Stimulated activated CD8-positive, alpha-beta memory T cell treated with anti-CD3 and anti-CD28 coated beads, Interleukin-15, amount 100 ng/mL, for 4 hours (primary cell): ENCODE data around the gene LRRC73.
"Not testable (repeated sequence)": the region's sequence is repeated elsewhere in the genome, so short reads cannot be mapped to it uniquely, and the experiment has no call there.

Experiments
- DNase-seq, 2 donors: peaks; one replicate each; pipeline ENCODE4 v3.0.0-alpha.2; 2020; ENCODE audit warnings: low read depth in 2 of 2

LRRC73 gene

GRCh38 chr6:43492673-43493072 lies 17.5 kb downstream of the LRRC73 start:
- DNase-seq = no peak

DNA sequence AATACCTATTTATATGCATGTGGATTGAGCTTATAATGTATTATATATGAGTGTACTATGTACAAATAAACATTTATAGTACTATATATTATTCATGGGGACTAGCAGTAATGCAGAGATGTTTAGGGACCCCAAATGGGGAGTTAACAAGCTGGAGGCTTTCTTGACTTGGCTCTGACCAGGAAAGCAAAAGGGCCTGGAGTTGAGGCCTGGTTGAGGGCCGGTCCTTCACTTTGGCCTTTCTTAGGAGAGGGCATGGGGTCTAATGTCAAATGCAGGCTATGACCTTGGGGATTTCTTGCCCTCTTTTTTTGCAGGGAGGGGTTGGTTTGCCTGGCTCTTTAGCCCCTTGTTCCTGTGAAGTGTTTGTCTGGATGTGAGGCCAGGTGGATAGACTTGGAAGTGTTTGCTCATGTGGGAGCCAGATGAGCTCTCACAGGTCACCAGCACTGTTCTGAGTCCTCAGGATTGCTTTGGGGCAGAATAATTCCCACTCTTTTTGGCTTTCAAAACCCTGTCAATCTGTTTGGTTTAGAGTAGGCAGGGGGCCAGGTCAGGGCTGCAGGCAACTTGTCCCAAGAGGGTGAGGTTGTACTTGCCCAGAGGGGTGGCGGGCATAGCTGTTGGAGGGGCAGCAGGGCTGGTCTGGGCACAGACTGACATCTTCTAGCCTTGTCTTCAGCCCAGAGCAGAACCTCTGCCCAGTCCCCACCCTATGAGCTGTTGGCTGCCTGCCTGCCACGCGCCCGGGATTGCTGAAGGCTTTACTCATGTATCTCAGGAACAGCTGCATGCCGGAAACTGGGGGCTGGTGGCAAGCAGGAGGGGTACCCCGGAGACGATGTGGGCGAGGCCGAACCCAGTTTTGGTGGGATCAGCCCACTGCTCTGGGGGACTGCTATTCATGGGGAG lies 18.1 kb downstream of the LRRC73 start:
- no peak for DNase-seq

- DNase-seq = no peak
Measured at GRCh38 chr6:43490523-43490939, 19.6 kb downstream of the LRRC73 start.

GRCh38 chr6:43489277-43490072 lies 20.7 kb downstream of the LRRC73 start:
- no peak for DNase-seq

- no peak for DNase-seq
Measured at GRCh38 chr6:43488667-43489276, 21.4 kb downstream of the LRRC73 start.

GRCh38 chr6:43481591-43482236 lies 28.4 kb downstream of the LRRC73 start:
- DNase-seq = no peak

DNA sequence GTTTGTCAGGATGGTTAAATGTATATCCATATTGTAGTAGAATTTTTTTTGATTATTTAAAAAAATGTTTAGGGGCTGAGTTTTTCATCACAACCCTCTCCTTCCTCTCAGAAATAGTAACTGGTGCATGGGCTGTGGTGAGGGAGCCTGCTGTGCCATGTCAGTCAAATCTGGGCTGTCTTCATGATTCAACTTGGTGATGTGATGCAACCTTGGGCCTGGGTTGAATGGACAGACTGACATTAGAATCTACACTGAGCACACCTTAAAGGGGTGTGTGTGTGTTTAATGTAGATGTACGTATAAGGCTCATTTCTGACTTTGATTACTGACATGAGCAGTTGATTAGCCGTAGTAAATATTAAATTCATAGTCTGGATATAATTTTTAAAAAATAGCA lies 29.1 kb downstream of the LRRC73 start:
- no peak for DNase-seq

DNA sequence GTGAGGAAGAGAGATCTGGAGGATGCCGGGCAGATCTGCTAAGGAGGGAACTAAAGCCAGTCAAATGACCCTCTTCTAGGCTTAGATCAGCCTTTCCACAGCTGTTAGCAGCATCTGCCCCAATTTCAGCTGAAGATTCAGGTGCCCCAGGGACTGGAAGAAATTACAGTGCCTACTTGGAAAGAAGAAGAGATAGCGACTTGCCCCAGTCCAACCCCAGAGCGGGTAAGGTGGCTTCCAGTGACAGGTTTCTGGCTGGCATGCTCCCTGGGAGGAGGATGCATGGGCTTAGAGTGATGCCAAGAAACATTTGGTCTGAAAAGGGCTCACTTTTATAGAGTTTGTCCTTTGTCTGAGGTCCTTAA lies 32.2 kb downstream of the LRRC73 start:
- no peak for DNase-seq

GRCh38 chr6:43477235-43478007 lies 32.7 kb downstream of the LRRC73 start, which contains the start of gene TJAP1:
Gene TJAP1, plus strand, starts transcription at chr6:43477570. Its CDS starts 21,432 bp downstream, at chr6:43499002.
- DNase-seq = peak; percentile 92 to 93

- no peak for DNase-seq
Measured at GRCh38 chr6:43476746-43477145, 33.4 kb downstream of the LRRC73 start.

GRCh38 chr6:43475516-43475915 lies 34.6 kb downstream of the LRRC73 start:
- DNase-seq = no peak

DNA sequence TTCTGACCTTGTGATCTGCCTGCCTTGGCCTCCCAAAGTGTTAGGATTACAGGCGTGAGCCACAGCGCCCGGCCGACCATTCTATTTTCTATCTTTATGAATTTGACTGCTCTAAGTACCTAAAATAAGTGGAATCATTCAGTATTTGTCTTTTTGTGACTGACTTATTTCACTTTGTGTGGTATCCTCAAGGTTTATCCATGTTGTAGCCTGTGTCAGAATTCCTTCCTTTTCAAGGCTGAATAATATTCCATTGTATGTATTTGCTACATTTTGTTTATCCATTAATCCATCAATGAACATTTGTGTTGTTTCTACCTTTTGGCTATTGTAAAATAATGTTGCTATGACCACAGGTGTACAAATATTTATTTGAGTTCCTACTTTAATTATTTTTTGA lies 37.6 kb downstream of the LRRC73 start:
- no peak for DNase-seq

GRCh38 chr6:43471399-43471798 lies 38.7 kb downstream of the LRRC73 start:
- DNase-seq = no peak

GRCh38 chr6:43469947-43470346 lies 40.2 kb downstream of the LRRC73 start:
- no peak for DNase-seq

- DNase-seq = no peak
Measured at GRCh38 chr6:43468748-43469681, 41.1 kb downstream of the LRRC73 start.

DNA sequence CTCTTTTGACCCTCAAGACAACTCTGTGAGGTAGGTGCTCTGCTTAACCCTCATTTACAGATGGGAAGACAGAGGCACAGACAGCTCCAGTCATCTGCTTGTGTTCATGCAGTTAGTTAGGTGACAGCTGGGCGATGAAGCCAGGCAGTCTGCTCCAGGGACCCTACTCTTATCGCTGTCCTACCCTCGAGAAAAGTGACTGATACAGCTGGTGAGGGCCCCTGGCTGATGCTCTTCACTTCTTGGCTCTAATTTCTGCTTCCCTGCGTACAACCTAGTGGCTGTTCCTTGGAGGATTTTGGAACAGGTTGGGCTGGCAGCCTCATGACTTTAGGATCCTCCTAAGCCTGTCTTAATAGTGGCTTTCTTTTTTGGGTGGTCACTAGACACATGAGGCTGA lies 41.9 kb downstream of the LRRC73 start:
- DNase-seq = no peak

DNA sequence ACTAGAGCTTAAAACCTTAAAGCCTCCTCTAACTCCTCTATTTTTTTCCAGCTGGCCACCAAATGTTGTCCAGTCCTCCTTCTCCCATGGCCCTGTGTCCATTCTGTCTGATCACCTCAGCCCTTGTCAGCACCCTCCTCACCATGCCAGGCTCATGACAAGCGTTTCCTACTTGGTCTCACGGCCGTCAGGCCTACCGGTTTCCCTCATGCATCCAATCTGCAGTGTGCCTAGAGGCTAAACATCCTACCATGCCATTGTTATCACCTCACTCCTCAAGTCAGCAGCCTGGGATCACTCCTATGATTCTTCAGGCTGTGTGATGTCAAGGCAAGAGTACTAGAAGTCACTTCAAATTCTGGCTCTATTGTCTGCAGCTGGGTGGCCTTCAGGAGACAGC lies 42.4 kb downstream of the LRRC73 start:
- no peak for DNase-seq

DNA sequence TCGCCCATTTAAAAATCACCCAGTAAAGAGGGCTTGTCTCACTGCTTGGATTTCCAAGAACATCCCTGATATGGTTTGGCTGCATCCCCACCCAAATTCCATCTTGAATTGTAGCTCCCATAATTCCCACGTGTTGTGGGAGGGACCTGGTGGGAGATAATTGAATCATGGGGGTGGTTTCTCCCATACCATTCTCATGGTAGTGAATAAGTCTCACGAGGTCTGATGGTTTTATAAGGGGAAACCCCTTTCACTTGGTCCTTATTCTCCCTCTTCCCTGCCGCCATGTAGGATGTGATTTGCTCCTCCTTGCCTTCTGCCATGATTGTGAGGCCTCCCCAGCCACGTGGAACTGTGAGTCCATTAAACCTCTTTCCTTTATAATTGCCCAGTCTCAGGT lies 42.9 kb downstream of the LRRC73 start:
- DNase-seq = not testable (repeated sequence)

- DNase-seq = no peak
Measured at GRCh38 chr6:43465948-43466347, 44.2 kb downstream of the LRRC73 start.

DNA sequence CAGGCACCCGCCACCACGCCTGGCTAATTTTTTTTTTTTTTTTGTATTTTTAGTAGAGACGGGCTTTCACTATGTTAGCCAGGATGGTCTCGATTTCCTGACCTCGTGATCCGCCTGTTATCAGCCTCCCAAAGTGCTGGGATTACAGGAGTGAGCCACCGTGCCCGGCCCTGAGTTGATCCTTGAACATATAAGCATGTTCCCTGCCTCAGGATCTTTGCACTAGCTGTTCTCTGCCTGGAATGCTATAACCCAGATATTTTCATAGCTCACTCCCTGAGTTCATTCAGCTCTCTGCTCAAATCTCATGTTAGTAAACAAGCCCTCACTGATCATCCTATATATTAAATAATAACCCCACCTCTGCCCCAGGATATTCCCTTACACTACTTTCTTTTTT lies 45.8 kb downstream of the LRRC73 start:
- DNase-seq = no peak
